M059J (cell line): ENCODE measurements around the gene LEMD1. TPM values are rescaled to one million over a fixed set of nuclear protein-coding genes. Genes with fewer than 3 reads are reported as not detected.
"Not testable (repeated sequence)": the region's sequence is repeated elsewhere in the genome, so short reads cannot be mapped to it uniquely, and the experiment has no call there.

Experiments
- DNase-seq: peaks from one replicate; pipeline ENCODE4 v3.0.0-alpha.2; 2012; ENCODE audit warnings: low read depth
- total RNA-seq: library from RNA; depleted of rRNA; stranded (reverse); fragments of >200 nt; shearing (Covaris generic); gene quantifications from 2 replicates; pipeline ENCODE4 v1.2.3, GENCODE V29; 2014

The LEMD1 gene
- total RNA-seq, 1 experiment from 2014 or later = not detected

DNA sequence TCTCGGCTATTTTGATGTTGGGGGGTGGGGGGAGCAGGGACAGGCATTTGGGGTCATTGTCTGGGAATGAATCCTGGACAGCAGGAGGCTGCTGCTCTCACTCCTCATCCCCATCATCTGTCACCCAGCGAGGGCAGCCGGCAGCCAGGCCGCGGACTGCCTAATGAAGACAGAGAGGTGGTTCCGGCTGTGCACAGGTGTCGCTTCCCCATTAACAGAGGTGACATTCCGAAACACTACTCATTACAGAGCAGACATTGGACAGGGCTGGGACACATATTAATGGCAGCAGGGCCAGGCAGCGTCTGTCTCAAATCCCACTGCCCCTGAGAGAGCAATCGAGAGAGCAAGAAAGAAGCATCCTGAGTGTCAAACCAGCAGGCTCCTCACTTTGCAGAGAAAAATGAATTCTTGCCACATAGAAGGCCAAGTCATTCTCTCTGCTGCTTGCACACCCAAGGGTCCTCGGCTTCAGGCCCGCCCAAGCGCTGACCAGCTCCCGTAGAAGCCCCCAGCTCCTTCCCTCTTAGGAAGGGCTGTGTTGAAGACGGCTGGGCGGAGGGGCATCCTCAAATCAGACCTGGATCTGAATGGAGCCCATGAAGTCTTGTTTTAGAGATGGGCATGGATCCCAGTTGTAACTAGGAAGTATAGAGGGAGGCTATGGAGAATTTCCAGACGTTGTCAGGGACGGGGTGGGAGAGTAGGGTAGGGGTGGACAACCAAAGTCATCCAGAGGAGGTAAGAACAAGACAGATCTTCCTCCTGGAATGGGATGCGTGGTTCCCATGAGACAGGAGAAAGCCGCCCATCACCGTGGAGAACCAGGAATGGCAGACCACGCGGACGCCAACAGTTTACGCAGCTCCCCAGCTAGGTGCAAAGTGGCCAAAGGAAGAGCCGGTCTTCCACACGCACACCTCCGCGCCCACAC, 8.2 kb upstream of the LEMD1 start:
- DNase-seq = no peak

DNA sequence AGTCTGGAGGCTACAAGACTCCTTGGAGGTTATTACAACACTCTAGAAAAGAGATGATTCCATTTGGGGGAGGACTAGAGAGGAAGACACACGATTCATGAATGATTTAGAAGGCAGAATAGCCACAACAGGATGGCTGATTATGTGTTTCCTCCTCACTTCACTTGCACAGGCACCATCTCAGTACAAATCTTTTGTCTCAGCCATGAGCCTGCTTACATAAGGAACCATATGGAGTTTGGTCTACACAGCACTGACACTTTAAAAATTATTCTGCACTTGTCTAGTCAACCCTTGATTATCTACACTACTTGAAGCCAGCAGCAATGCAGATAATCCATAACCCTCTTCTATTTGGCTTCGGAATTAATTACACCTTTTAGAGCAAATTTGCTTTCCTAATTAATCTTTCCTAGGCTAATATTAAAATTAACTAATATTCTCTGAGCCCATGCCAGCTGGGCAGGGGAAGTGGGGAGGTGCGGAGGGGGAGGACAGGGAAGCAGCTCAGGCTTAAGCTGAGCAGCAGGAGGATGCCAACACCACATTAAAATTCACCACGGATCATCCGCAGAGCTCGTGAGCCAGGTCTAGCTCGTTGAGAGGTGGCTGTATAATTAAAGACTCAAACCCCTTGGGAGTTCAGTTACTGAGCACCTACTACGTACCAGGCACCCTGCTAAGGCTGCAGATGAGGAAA, 3.2 kb upstream of the LEMD1 start:
- no peak for DNase-seq

DNA sequence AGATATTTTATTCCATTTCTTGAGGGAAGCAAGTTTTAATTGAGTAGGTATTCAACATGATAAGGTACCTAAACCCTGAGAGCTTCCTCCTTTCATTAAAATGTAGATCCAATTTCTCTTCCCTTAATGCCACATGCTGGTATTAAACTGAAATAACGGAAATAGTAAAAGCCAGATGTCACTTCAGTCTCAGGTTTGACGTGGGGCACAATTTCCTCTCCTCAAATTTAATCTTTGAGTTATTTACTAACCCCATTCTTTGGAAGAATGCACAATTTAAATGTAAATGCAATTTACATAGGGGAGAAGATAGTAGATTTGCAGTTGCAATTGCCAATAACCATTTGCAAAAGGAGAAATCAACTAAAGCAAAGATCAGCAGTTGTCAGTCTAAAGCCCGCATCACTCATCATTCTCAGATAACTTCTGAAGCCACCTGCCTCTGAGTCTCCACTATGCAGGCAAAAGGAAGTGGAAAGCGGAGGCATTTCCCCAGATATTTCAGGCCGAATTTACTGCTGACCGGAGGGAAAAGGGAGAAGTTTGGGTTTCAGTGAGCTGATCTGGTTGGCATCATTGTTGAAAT, 2.1 kb upstream of the LEMD1 start:
- DNase-seq = no peak

DNA sequence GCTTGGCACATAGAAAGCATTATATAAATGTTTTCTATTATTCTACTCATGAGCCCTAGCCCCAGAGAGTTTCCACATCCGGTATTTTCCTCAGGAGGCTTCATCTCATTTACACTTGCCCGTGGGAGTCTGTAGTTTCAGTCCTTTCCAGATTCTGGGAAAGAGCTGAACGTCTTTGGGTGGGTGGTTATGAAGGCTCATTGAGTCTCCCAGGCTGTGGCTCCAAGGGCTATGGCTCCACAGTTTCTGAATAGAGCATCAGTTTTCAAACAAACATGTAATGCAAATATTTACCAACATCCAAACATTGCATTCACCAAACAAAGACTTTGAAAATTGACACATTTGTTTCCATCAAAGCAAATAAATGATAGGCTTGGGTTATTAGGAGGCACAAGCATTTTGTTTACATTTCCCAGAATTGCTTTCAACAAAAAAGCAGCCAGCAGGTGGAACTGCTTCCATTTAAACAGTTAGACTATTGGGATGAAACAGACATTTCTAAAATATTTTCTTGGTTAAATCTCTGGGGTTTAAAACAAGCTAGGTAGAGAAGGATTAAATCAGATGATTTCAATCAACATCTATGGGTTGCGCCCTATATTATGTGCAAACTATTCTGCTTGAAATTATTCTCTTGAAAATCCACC, 1.3 kb upstream of the LEMD1 start:
- no peak for DNase-seq

DNA sequence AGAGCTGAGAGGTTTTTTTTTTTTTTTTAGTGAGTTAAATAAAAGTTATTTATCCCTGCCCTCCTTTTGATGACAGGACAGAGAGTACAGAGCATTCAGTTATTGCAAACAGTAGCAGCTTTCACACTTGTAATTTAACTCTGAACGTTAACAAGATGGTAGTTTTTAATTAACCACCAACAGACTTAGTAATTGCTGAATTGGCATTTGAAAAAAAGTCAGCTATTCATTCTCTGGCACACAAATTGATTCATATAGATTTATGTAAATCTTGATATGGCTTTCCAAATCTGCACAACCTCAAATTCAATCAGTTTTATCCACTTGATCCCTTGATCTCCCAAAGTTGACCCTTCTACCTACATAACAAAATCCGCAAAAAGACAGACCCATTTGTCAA, 918 bp downstream of the LEMD1 start:
- no peak for DNase-seq

DNA sequence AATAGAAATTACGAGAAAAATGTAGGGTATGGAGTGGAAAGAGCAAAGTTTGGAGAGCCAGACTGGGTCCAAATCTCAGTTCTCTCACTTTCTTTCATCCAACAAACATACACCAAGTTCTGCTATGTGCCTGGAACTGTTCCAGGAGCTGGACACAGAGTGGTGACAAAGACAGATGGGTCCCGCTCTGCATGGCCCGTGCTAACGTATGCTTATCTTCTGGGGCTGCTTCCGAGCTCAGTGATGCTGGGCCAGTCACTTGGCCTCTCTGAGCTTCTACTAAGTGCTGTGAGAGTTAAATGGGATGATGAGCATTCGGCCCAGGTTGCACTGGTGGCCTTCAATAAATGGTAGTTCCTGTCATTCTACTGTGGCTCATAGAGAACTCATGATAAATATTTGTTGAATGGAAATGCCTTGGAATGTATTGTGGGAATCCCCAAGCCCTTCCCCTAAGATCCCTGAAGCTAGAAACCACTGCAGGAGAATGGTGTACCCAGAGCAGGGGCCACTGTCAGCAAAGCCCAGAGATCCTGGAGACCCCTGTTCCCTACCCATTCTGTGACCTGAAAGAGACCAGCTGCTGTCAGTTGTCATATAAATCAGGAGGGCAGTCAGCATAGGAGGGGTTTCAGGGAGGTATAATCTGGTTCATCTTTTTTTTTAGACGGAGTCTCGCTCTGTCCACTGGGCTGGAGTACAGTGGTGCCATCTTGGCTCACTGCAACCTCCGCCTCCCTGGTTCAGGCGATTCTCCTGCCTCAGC, 3.8 kb downstream of the LEMD1 start:
- no peak for DNase-seq

DNA sequence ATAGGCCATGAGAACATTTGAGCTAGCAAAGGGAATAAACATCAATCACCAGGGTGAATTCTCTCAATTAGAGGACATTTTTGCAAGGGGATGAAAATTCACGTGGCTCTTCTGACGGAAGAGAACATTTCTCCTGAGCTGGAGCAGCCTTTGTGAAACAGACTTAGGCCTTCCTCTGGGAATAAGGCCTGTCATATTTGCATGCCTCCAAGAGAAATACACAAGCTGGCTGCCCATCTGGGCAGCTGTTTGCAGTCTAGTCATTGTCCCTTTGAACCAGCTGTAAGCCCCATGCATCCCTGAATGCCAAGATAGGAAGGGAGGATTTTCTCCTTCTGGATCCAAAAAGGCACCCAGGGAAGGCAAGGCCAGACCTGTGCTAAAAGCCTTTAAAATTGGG, 5.5 kb downstream of the LEMD1 start:
- DNase-seq = no peak

DNA sequence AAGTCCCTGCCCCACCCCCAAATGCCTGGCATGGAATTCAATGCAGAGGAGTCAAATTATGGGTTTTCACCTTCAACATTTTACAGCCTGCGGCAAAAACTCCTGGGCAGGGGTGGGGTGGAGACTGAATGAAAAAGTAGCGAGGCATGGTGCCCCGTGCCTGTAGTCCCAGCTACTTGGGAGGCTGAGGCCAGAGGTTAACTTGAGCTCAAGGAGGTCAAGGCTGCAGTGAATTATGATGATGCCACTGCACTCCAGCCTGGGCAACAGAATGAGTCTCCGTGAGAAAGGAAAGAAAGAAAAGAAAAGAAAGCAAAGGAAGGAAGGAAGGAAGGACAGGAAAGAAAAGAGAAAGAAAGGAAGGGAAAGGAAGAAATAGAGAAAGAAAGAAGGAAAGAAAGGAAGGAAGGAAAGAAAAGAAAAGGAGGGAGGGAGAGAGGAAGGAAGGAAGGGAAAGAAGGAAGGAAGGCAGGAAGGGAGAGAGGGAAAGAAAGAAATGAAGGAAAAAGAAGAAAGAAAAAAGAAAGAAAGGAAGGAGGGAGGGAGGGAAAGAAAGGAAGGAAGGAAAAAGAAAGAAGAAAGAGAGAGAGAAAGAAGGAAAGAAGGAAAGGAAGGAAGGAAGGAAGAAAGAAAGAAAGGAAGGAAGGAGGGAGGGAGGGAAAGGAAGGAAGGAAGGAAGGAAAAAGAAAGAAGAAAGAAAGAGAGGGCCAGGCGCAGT, 11.1 kb downstream of the LEMD1 start:
- no peak for DNase-seq

DNA sequence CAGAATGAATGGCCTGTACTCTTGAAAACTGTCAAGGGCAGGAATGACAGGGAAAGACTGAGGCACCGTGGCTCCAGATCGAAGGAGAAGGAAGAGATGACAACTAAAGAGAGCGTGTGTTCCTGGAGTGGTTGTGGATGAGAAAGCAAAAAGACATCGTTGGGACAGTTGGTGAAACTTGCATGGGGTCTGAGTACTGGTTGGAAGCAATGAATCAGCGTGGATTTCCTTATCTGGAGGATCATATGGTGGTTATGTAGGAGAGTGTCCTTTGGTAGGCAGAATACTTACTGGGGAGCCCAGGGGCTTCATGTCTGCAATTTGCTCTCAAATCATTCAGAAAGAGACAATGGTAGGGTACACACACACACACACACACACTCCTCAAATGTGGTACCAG, 13.9 kb downstream of the LEMD1 start:
- no peak for DNase-seq

DNA sequence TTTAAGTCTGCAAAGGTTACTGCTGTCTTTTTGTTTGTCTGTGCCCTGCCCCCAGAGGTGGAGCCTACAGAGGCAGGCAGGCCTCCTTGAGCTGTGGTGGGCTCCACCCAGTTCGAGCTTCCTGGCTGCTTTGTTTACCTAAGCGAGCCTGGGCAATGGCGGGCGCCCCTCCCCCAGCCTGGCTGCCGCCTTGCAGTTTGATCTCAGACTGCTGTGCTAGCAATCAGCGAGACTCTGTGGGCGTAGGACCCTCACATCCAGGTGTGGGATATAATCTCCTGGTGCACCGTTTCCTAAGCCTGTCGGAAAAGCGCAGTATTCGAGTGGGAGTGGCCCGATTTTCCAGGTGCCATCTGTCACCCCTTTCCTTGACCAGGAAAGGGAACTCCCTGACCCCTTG, 15.6 kb downstream of the LEMD1 start:
- not testable (repeated sequence) for DNase-seq

DNA sequence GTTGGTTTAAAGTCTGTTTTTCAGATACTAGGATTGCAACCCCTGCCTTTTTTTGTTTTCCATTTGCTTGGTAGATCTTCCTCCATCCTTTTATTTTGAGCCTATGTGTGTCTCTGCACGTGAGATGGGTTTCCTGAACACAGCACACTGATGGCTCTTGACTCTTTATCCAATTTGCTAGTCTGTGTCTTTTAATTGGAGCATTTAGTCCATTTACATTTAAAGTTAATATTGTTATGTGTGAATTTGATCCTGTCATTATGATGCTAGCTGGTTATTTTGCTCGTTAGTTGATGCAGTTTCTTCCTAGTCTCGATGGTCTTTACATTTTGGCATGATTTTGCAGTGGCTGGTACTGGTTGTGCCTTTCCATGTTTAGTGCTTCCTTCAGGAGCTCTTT, 17.4 kb downstream of the LEMD1 start:
- DNase-seq = not testable (repeated sequence)

DNA sequence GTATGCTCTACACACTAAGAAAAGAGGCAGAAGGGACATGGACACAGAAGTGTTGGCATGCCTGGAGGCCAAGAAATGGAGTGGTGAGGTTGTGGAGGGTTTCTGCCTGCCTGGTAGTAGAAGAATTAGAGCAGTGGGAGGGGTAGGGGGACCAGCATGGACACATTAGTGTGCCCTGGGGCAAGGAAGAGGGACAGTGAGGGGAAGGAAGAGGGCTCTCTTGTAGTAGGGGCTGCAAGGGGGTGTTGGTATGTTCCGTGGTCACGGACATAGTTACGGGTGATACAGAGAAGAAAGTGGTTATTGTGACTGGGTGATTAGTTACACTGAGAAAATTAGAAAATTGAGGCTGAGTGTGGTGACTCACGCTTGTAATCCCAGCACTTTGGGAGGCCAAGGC, 23.3 kb downstream of the LEMD1 start:
- no peak for DNase-seq

DNA sequence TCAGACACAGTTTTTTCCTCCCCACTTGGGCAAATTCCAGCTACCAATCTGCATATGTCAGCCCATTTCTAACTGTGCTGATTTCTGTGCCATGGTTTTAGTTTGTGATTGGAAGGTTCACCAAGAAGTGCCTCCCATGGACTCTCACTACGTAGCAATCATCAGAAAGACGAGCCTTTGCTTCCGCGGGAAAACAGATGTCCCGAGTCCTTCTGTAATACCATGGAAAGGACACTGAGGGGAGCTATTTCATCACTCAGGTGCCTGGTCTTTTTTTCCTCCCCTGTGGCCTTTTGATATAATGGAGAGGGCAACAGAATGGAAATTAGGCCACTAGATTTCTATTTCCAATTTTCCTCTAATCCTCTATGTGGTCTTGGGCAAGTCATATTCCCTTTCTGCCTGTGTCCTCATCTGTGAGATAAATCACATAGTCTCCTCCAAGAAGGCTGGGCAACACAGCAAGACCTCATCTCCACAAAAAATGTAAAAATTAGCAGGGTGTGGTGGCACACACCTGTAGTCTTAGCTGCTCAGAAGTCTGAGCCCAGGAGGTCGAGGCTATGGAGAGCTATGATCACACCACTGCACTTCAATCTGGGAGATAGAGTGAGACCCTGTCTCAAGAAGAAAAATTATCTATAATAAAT, 24.8 kb downstream of the LEMD1 start:
- DNase-seq = peak; percentile 53

DNA sequence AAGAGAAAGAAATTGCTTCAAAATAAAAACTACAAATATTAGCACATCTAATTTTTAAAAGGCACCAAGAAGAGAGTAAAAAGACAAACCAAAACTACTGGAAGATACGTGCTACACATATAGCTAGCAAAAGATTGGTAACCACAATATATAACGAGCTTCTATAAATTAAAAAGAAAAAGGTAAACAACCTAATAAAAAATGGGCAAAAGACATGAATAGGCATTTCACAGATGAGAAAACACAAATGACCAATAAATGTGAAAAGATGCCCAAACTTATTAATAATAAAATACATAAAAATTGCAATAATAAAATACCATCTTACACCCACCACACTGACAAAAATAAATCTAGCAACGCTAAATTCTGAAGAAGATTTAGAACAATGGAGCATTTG, 26.2 kb downstream of the LEMD1 start:
- DNase-seq = no peak

DNA sequence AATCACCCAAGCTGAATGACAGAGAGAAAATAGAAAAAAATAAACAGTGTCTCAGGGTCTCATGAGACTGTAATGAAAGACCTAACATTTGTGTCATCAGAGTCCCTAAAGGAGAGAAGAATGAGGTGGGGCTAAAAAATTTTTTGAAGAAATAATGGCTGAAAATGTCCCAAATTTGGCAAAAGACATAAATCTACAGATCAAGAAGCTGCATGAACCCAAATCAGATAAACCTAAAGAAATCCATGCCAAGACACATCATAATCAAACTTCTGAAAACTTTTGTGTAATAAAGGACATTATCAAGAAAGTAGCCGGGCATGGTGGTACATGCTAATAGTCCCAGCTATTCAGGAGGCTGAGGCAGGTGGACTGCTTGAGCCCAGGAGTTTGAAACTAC, 29.2 kb downstream of the LEMD1 start:
- DNase-seq = no peak

DNA sequence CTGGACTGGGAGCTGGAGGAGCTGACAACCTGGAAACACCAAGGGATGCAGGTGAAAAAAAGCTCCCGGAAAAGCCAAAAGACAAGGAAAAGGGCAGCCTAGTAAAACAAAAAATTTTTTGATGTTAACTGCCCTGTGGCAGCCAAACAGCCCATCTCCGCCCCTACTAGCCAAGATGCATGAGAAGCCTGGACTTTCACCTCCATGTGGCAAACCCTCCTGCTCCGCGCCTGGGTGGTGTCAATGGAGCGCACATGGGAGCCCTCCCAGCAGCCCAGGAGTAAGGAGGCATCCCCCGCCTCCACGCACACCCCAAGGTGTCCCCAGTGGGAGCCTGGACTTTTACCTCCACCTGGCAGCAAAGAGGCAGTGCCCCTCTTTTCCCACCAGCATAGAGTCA, 30.5 kb downstream of the LEMD1 start:
- no peak for DNase-seq

DNA sequence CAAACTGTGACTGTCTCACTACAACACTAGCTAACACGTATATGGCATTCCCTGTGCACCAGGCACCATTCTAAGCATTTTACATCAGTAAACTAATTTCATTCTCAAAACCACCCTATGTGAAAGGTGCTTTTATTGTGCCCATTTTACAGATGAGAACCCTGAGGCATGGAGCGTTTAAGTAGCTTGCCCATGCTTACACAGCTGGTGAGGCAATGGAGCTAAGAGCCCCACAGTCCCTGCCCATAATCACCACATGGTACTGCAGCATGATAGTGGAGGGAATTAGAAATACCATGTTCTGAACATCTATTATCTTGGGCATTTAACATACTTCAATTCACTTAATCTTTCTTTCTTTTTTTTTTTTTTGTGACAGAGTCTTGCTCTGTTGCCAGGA, 34.0 kb downstream of the LEMD1 start:
- DNase-seq = no peak

DNA sequence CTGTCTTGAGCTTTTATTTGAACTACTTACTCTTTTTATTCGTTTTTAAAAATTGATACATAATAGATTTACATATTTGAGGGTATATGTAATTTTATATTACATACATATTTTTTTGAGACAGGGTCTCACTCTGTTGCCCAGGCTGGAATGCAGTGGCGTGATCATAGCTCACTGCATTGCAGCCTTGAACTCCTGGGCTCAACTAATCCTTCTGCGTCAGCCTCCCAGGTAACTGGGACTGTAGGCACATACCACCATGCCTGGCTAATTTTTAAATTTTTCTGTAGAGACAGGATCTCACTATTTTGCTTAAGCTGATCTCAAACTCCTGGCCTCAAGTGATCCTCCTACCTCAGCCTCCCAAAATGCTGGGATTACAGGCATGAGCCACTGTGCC, 38.9 kb downstream of the LEMD1 start:
- not testable (repeated sequence) for DNase-seq

DNA sequence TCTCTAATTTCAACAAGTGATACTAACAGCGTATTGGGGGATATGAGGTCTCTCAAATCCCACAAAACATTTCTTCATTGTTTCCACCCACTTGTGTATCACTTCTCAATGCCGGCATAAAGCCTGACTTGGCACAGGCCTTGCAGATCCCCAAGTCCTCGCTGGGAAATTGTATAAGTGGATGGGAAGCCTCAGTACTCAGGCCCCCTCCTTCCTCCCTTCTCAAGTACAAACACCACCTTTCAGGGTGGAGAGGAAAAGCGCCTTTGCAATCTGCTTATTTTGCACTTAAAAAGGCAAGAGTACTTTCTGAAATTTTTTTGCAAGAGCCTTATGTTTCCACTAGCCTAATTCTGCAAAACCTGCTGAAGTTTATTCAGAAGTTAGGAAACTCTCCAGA, 39.3 kb downstream of the LEMD1 start:
- no peak for DNase-seq

DNA sequence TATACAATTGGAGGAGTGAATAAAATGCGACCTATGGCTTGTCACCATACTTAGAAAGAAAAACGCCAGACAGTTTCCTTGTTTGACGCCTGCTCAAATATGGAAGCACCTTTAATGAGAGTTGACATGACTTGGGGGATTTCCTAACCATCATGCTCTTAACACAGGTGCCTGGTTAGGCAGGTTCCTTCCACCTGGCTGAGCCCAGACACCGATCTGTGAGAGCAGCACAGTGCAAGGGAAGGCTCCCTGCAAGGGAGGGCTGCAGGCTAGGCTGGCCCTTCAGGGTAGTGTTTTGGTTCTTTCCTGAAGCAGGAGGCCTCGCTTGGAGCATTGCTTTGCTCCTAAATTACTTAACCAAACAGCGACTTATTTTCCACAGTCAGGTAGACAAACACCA, 40.6 kb downstream of the LEMD1 start:
- DNase-seq = no peak
